ENCODE results near the gene CCR8.

GRCh38 chr3:39288300-39288808 is 41.2 kb upstream of the CCR8 start:
- TF ChIP-seq RARB (CRISPR knock-in tag; IDR thresholded peaks at IDR 0.05) (no peak), POU6F1 (CRISPR knock-in tag; IDR thresholded peaks at IDR 0.05; ENCODE audit: borderline replicate concordance, low read depth) (no peak), BACH2 (CRISPR knock-in tag; IDR thresholded peaks at IDR 0.05; ENCODE audit: borderline replicate concordance) (no peak), CREB5 (CRISPR knock-in tag; IDR thresholded peaks at IDR 0.05; ENCODE audit: low read depth) (no peak), ZFP3 (CRISPR knock-in tag; IDR thresholded peaks at IDR 0.05) (no peak), SNAI2 (CRISPR knock-in tag; IDR thresholded peaks at IDR 0.05) (no peak), PATZ1 (CRISPR knock-in tag; IDR thresholded peaks at IDR 0.05; ENCODE audit: borderline replicate concordance) (no peak)
